ENCODE measurements around the gene PACSIN2. TPM values are rescaled to one million over a fixed set of nuclear protein-coding genes. Genes with fewer than 3 reads are reported as not detected.

PACSIN2 gene
- total and polyA plus RNA-seq, 2 of the 13 experiments (the other 11 are each of a cell fraction or from before 2014, with no cell fraction given) = 54.1 to 68.8 TPM

DNA sequence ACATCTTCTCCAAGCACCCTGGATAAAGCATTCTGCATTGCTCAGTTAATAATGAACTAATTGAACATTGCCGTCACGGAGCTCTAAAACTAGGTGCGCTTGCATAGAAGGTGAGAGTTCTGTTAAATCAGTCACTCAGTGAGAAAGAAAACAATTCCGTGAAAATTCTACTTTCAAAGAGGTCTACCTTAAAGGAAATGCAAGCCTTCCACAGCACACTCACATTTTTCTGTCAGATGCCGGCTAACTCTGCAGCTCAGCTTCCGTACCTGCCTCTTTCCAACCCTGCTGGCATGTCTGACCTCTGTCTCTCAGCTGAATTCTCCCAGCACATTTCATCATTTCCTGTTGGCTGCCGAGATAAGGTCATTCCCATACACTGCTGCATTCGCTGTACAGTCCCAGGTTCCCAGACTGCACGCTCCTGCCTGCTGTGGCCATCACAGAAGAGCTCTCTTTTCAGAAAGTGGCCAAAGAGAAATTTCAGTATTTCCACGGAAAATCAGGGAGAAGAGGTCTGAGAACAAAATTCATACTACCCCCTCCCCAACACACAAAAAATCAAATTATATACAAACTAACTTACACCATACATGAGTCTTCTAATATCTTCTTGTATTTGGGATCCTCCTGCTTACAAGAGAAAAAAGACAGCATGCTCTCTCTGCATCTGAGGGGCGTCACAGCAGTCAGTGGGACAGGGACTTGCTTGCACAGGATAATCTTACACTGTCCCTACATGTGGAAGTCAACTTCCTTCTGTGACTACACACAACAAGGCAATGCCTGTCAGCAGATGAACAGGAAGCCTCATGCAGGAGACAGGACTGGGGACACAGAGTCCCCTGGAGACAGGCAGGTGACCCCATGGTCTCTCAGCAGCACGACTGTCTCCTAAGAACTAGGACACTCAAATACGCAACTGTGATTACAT lies 55.1 kb downstream of the PACSIN2 start (continued):
- TF ChIP-seq RERE (CRISPR knock-in tag; IDR thresholded peaks at IDR 0.05; ENCODE audit: low read depth) (peak; percentile 38; the same call in 1 of the 2 replicates), ZFP1 (CRISPR knock-in tag; IDR thresholded peaks at IDR 0.05) (0 out of 2 replicates have a peak, but pooled peaks have one; percentile 38), ZBTB49 (CRISPR knock-in tag; IDR thresholded peaks at IDR 0.05; ENCODE audit: borderline replicate concordance) (no peak), AGO1 (IDR thresholded peaks at IDR 0.05; ENCODE audit: low read depth, low read length, poor library complexity, severe bottlenecking) (no peak), ZNF451 (CRISPR knock-in tag; IDR thresholded peaks at IDR 0.05) (no peak), MXI1 (IDR thresholded peaks at IDR 0.05; ENCODE audit: borderline replicate concordance, low read depth, low read length) (peak; percentile 77; the same call in 1 of the 3 replicates), CBX1 (IDR thresholded peaks at IDR 0.05; ENCODE audit: low read depth) (no peak), TEAD3 (CRISPR knock-in tag; optimal IDR thresholded peaks at IDR 0.05; ENCODE audit: borderline replicate concordance) (peak; percentile 95), AKAP8 (CRISPR knock-in tag; IDR thresholded peaks at IDR 0.05) (no peak), ZNF343 (CRISPR knock-in tag; IDR thresholded peaks at IDR 0.05) (no peak)
- TF ChIP-seq, protein P1, sequence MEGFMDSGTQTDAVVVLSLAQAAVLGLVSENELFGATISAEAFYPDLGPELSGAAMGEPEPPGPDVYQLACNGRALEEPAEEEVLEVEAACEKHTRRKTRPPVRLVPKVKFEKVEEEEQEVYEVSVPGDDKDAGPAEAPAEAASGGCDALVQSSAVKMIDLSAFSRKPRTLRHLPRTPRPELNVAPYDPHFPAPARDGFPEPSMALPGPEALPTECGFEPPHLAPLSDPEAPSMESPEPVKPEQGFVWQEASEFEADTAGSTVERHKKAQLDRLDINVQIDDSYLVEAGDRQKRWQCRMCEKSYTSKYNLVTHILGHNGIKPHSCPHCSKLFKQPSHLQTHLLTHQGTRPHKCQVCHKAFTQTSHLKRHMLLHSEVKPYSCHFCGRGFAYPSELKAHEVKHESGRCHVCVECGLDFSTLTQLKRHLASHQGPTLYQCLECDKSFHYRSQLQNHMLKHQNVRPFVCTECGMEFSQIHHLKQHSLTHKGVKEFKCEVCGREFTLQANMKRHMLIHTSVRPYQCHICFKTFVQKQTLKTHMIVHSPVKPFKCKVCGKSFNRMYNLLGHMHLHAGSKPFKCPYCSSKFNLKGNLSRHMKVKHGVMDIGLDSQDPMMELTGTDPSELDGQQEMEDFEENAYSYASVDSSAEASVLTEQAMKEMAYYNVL (CRISPR knock-in tag; IDR thresholded peaks at IDR 0.05; ENCODE audit: borderline replicate concordance) = no peak
- TF ChIP-seq, protein P2, sequence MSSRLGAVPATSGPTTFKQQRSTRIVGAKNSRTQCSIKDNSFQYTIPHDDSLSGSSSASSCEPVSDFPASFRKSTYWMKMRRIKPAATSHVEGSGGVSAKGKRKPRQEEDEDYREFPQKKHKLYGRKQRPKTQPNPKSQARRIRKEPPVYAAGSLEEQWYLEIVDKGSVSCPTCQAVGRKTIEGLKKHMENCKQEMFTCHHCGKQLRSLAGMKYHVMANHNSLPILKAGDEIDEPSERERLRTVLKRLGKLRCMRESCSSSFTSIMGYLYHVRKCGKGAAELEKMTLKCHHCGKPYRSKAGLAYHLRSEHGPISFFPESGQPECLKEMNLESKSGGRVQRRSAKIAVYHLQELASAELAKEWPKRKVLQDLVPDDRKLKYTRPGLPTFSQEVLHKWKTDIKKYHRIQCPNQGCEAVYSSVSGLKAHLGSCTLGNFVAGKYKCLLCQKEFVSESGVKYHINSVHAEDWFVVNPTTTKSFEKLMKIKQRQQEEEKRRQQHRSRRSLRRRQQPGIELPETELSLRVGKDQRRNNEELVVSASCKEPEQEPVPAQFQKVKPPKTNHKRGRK (CRISPR knock-in tag; IDR thresholded peaks at IDR 0.05) = no peak
- TF ChIP-seq, protein P3, sequence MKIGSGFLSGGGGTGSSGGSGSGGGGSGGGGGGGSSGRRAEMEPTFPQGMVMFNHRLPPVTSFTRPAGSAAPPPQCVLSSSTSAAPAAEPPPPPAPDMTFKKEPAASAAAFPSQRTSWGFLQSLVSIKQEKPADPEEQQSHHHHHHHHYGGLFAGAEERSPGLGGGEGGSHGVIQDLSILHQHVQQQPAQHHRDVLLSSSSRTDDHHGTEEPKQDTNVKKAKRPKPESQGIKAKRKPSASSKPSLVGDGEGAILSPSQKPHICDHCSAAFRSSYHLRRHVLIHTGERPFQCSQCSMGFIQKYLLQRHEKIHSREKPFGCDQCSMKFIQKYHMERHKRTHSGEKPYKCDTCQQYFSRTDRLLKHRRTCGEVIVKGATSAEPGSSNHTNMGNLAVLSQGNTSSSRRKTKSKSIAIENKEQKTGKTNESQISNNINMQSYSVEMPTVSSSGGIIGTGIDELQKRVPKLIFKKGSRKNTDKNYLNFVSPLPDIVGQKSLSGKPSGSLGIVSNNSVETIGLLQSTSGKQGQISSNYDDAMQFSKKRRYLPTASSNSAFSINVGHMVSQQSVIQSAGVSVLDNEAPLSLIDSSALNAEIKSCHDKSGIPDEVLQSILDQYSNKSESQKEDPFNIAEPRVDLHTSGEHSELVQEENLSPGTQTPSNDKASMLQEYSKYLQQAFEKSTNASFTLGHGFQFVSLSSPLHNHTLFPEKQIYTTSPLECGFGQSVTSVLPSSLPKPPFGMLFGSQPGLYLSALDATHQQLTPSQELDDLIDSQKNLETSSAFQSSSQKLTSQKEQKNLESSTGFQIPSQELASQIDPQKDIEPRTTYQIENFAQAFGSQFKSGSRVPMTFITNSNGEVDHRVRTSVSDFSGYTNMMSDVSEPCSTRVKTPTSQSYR (CRISPR knock-in tag; IDR thresholded peaks at IDR 0.05; ENCODE audit: borderline replicate concordance) = peak; percentile 48; the same call in 1 of the 2 replicates
